Measurements from ENCODE around the gene APOBEC3G. TPM values are rescaled to one million over a fixed set of nuclear protein-coding genes. Genes with fewer than 3 reads are reported as not detected.
"Not testable (repeated sequence)": the region's sequence is repeated elsewhere in the genome, so short reads cannot be mapped to it uniquely, and the experiment has no call there.

Gene APOBEC3G
- total and polyA plus RNA-seq, 2 of the 13 experiments (the other 11 are each of a cell fraction or from before 2014, with no cell fraction given), result 3.2 to 4.1 TPM

GRCh38 chr22:39040155-39040537, 36.9 kb upstream of the APOBEC3G start:
- CTCF ChIA-PET (ENCODE audit: low intra/inter-chr PET ratio, low total read pairs); H2AFZ ChIP-seq (ENCODE audit: low read length); H3K27me3 ChIP-seq (ENCODE audit: control insufficient read depth in 1 of 2, insufficient read depth in 2 of 2, low read length in 2 of 2); intact Hi-C loops (cut with micrococcal nuclease; ENCODE audit: unreplicated experiment); H3K9ac ChIP-seq (ENCODE audit: insufficient read depth, low read depth, low read length); BruUV-seq (replicated peaks); DNase-seq (ENCODE audit: low spot score); H3K79me2 ChIP-seq (ENCODE audit: insufficient read depth, low read length); H4K20me1 ChIP-seq (ENCODE audit: insufficient read depth, low read length); H3K27ac ChIP-seq (ENCODE audit: extremely low read length, insufficient read depth, low read length); in situ Hi-C loops (cut with HindIII; ENCODE audit: extremely low pct_ligation_motif_present, low pct_unique_long_range_greater_than_20kb); H3K9me3 ChIP-seq (ENCODE audit: low read length); H3K36me3 ChIP-seq (replicated peaks in 1 of 2; ENCODE audit: control insufficient read depth in 1 of 2, insufficient read depth in 2 of 2, low read length in 2 of 2); FAIRE-seq; TF ChIP-seq LCORL (IDR thresholded peaks at IDR 0.05): not testable (repeated sequence)
- Histone ChIP-seq H3K4me3 (replicated peaks in 1 of 3; ENCODE audit: insufficient read depth in 1 of 3, low read depth in 2 of 3, low read length in 3 of 3) (peak overlapping the region; percentile 71 to 79 (median 76); a peak in 4 of 6 replicates), H3K4me2 (ENCODE audit: low read depth, low read length) (peak overlapping the region; percentile 78), H3K4me1 (ENCODE audit: insufficient read depth, low read length) (peaks cover 33% of the 10 kb centered on the region)
- POLR2A ChIA-PET, result interaction anchor here (0.6 kb wide), 1 partner anchor 19 kb away, joined by 4 read pairs; the partner anchor contains the start of gene APOBEC3D
- WGBS (ENCODE audit: low lambda C conversion rate), result 20% methylated on average over 7 of the region's 14 CpGs
- peak; percentile 18 for ATAC-seq
- peak; percentile 16; the same call in 1 of the 2 replicates for TF ChIP-seq UBTF (CRISPR knock-in tag; IDR thresholded peaks at IDR 0.05)
- TF ChIP-seq ZNF263 (CRISPR knock-in tag; IDR thresholded peaks at IDR 0.05), result peak; percentile 8; the same call in 1 of the 2 replicates
- 0 out of 2 replicates have a peak, but pooled peaks have one; percentile 29 for TF ChIP-seq FOXO4 (CRISPR knock-in tag; conservative IDR thresholded peaks at IDR 0.05)
- TF ChIP-seq PHF21A (CRISPR knock-in tag; IDR thresholded peaks at IDR 0.05), result 0 out of 2 replicates have a peak, but pooled peaks have one; percentile 28
- 0 out of 2 replicates have a peak, but pooled peaks have one; percentile 33 for TF ChIP-seq ZNF770 (CRISPR knock-in tag; IDR thresholded peaks at IDR 0.05)
- TF ChIP-seq CTCF (CRISPR knock-in tag; IDR thresholded peaks at IDR 0.05), result 0 out of 2 replicates have a peak, but pooled peaks have one; percentile 11
- TF ChIP-seq LCORL (CRISPR knock-in tag; IDR thresholded peaks at IDR 0.05), result 0 out of 2 replicates have a peak, but pooled peaks have one; percentile 19
- TF ChIP-seq ARID4A (CRISPR knock-in tag; IDR thresholded peaks at IDR 0.05; ENCODE audit: borderline replicate concordance), result peak; percentile 36; the same call in 1 of the 2 replicates

Measured in HepG2 (cell line).